ENCODE results near the gene SPARCL1.
"Not testable (repeated sequence)": the region's sequence is repeated elsewhere in the genome, so short reads cannot be mapped to it uniquely, and the experiment has no call there.

DNA sequence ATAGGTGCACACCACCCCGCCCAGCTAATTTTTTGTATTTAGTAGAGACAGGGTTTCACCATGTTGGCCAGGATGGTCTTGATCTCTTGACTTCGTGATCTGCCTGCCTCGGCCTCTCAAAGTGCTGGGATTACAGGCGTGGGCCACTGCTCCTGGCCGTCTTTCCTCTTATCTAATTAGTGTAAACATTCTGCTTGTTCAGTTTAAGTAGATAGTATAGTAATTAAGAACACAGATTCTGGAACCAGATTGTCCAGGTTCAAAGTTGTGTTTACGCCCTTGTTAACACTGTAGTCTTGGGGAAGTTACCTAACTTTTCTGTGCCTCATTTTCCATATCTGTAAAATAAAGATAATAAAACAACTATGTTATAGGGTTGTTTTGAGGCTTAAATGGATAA is 82.8 kb downstream of the SPARCL1 start:
- not testable (repeated sequence) for TF ChIP-seq RARB (CRISPR knock-in tag; IDR thresholded peaks at IDR 0.05); ZFP30 (CRISPR knock-in tag; IDR thresholded peaks at IDR 0.05); PATZ1 (CRISPR knock-in tag; IDR thresholded peaks at IDR 0.05; ENCODE audit: borderline replicate concordance); ARNTL (CRISPR knock-in tag; IDR thresholded peaks at IDR 0.05; ENCODE audit: borderline replicate concordance, low read depth); ZNF70 (CRISPR knock-in tag; IDR thresholded peaks at IDR 0.05); CSRNP3 (CRISPR knock-in tag; IDR thresholded peaks at IDR 0.05); PPARA (CRISPR knock-in tag; IDR thresholded peaks at IDR 0.05; ENCODE audit: borderline replicate concordance); POU6F1 (CRISPR knock-in tag; IDR thresholded peaks at IDR 0.05; ENCODE audit: borderline replicate concordance, low read depth); ZNF8 (CRISPR knock-in tag; IDR thresholded peaks at IDR 0.05); TCF4 (CRISPR knock-in tag; IDR thresholded peaks at IDR 0.05; ENCODE audit: borderline replicate concordance); ZC3H10 (CRISPR knock-in tag; IDR thresholded peaks at IDR 0.05)
- TF ChIP-seq, protein P1, sequence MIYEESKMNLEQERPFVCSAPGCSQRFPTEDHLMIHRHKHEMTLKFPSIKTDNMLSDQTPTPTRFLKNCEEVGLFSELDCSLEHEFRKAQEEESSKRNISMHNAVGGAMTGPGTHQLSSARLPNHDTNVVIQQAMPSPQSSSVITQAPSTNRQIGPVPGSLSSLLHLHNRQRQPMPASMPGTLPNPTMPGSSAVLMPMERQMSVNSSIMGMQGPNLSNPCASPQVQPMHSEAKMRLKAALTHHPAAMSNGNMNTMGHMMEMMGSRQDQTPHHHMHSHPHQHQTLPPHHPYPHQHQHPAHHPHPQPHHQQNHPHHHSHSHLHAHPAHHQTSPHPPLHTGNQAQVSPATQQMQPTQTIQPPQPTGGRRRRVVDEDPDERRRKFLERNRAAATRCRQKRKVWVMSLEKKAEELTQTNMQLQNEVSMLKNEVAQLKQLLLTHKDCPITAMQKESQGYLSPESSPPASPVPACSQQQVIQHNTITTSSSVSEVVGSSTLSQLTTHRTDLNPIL (CRISPR knock-in tag; IDR thresholded peaks at IDR 0.05; ENCODE audit: low read depth): not testable (repeated sequence)

All from SK-N-SH treated with all-trans-retinoic acid at 6 μM for 48 hours (cell line).